ENCODE results near the gene BLOC1S1.

- TF ChIP-seq POLR2A (IDR thresholded peaks at IDR 0.05) (no peak), CTCF (IDR thresholded peaks at IDR 0.05 in 4 of 5, conservative IDR thresholded peaks at IDR 0.05 in 1 of 5) (no peak)
These were observed 32.6 kb downstream of the BLOC1S1 start for GRCh38 chr12:55748230-55748993.

Data from gastrocnemius medialis (tissue), 4 donors.